Measurements from ENCODE around the gene DNAH10.

Gene DNAH10

DNA sequence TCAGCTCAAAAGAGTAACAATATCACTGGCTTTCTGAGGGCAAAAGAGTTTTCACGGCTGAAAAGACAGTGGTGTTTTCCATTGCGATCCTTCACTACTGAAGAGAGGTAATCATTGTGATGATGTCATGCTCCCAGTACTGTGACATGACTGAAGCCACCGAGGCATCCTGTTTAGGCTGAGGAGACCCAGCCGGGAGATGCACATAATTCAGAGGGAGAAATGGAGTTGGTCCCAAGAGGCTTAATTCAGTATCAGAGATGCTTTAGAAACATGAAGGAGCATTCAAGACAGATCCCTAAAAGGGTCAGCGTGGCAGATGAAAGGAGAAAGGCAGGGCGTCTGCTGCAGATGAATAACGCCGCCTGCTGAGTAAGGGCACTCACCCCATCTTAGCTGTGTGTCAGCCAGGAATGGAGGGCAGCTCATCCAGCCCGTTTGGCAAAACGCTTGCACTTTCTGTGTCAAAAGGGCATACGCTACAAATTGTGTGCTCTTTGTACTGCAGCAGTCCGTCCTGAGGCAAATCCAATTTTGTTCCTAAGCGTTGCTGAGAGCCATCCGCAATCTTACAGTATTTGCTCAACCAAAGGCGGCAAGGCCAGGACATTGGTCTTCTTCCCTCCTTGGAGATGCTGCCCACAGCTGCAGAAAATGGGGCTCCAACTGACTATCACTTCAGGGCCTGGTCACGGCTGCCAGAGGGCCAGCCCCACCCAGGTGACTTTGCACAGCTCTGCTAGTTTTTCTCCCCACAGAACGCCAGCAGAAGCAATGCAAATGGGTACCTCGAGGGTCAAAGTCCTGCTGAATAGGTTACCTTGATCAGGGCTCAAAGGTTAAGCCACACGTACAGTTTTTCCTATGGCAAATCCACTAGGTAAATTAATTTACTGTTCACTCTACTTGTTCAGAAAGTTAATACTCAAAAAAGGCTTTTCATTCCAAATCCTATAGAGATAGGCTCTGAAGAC is 187.0 kb downstream of the DNAH10 start:
- DNase-seq (ENCODE audit: low spot score), result no peak

DNA sequence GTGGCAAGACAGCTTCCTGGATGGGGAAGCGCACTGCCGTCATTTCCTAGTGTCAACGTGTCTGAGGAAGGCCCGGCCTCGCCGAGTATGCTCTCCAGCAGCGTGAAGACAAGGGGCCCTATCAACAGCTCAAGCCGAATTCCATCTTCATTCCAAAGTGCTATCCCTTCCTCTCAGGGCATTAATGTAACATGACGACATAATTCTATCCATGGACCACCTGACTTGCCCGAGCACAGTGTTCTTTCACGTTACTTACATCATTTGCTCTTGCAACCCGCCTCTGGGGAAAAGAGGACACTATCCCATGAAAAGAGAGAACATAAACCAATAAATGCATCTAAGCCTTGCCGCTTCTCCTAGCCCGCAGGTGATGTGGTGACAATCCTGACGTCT is 187.7 kb downstream of the DNAH10 start:
- DNase-seq (ENCODE audit: low spot score), result no peak

DNA sequence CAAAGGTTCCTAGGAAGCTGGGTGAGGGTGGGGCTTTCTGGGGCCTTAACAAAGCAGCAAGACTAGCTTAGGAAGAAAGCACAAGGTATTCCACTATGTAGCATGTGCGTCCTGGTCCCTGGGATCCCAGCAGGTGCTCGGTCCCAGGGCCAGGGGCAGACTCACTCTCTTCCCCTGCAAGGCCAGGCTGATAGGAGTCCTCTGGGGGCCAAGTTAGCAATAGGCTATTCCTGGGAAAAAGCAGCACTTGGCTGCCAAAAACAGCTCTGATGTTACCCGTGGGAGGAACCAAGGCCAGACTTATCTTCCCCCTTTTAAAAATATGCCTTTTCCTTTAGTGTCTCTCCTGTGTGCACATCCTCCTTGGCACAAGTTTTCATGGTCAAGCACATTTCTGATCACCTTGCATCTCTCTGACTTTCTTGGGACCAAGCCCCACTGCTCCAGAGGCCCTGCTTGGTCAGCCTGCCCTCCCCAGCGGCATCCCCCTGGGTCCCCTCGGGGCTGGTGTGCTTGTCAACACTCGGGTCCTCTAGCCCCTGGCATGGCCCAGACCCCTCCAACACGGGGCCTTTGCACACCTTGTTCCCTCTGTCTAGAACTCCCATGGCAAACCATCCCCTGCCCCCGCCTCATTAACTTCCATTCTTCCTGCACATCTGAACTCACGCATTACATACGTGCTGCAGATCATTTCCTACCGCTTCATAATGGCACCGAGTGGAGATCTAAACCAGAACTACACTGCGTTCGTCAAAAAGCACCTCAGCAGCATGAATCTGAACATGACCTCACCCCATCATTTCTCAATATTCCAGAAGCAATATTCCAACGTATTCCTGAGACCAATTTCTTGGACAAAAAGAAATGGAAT is 188.6 kb downstream of the DNAH10 start:
- peak; percentile 55 for DNase-seq (ENCODE audit: low spot score)

DNA sequence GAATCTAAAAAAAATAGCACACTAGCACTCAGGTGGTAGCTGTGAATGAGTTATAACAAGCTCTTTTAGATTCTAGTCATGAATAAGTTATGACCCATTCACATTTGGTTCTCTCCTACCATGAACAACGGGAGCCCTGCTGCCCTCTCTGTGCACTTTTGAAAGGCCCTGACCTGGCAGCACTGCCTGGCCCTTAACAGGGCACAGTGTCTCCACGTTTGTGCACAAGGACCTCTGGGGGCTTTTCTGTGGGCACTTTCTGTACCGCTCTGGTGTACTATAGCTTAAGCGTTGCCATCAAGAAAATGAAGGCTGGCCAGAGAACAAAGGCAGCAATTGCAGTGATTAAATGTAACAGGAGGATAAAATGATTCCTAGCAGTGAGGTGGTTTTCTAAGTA is 189.4 kb downstream of the DNAH10 start:
- DNase-seq (ENCODE audit: low spot score), result no peak

DNA sequence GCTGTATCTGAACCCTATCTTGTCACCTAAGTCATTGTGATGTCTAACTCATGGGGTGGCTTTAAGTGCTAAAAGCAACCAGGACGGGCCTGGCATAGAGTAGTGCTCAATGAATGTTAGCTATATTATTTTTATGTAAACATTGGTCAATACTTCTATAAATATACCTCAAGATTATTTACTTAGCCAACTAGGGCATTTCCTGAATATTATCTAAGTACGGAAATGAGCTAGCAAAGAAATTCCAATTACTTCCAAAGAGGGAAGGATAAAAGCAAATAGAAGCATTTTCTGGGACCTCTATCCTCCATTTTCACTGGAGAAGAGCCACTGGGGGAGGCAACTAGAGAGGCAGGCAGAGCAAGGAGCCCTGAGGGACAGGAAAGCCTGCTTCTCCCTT is 189.9 kb downstream of the DNAH10 start:
- peak; percentile 65 for DNase-seq (ENCODE audit: low spot score)

DNA sequence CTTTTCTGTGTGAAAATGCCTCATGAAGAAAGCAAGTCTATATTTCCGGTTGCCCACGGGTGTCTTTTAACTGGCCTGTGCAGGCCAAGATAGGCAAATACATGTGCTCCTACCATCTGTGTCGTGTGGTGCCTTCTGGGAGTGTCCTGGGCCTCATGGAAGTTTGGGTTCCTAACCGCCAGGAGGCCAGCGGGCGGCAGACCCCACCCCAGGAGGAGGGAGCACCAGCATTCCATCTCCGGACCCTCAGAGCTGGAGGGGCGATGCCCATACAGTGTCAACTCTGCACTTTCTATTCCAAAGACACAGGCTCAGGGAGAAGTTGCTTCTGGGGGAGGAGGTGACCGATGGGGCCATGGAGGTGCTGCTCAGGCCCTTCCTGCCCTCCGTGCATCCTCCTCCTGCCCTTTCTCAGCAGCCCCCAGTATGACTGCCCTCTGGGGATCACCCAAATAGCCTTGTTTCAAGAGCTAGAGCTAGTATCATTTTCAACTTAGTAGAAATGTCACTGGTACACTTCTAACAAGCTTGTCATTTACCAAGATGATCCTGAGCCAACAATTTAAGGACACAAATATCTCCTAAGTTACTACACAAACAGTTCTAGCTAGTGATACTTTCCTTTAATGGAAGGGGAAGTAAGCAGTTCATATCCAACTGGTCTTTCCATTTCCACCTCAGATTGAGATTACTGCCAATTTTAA is 192.7 kb downstream of the DNAH10 start:
- DNase-seq (ENCODE audit: low spot score), result no peak

DNA sequence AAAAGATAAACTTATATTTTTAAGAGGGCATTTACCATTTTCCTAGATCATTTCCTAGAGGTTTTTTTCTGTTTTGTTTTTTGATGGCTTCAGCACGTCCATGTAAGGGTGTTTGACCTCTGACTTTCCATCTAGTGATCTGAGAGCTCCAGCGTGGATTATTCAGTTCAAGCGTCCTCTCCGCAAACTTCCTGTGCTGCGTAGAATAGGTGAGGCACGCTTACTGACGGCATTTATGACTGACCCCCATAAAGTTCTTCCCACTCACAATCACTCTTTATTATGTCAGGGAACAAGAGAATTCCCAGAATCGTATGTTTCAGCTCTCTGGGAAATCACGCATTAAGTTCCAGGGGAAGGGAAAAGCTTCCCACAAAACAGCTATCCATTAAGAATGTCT is 194.1 kb downstream of the DNAH10 start:
- no peak for DNase-seq (ENCODE audit: low spot score)

DNA sequence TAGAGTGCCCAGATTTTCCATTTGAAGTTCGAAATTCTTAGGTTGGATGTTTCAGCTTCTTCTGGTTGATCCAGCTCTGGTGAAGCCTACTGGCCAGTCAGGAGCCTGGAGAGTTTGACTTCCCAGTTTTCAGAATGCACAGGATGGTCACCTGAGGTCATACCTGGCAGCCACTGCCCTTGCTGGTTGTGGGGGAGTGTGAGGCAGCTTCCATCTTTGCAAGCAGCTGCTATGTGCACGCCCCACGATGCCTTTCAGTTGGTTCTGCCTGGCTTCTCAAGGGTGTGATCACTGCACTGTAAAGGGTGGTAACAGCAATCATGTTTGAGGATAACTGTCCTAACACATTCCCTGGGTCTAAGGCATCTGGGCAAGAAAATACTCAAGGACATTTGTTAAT is 195.1 kb downstream of the DNAH10 start:
- no peak for DNase-seq (ENCODE audit: low spot score)

DNA sequence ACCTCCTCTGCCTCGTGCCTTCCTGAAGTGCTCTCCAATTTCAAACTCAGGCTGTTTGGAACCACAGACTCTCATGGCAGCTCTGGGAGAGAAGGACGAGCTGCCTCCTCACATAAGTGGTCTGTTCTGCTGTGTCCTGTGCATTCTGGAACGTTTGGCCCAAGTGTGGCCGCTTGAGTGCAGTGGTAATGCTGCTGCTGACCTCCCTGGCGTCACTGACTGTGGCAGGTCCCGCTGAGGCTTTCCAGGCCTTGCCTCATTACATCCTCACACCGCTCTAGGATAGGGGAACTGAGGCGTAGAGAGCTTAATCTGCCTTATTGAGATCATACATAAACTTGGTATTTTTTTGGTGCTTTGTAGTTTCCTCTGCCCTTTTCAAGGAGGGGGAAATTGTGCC is 196.4 kb downstream of the DNAH10 start:
- DNase-seq (ENCODE audit: low spot score), result no peak

DNA sequence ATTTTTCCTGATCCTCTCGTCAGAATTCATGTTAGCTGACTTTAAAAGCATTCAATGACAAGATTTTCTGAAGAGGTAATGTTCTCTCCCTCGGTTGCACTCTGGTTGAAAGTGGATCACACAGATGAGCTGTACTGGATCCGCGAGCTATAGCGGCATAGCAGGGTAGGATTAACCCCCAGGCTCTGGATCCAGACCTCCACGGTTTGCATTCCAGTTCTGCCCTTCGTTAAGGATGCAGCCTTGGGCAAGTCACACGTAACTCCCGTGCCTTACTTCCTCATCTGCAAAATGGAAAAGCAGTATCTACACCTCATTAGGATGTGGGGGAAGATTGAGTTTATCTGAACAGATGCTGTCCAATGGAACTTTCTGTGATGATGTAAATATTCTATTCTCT is 196.8 kb downstream of the DNAH10 start:
- DNase-seq (ENCODE audit: low spot score), result no peak

DNA sequence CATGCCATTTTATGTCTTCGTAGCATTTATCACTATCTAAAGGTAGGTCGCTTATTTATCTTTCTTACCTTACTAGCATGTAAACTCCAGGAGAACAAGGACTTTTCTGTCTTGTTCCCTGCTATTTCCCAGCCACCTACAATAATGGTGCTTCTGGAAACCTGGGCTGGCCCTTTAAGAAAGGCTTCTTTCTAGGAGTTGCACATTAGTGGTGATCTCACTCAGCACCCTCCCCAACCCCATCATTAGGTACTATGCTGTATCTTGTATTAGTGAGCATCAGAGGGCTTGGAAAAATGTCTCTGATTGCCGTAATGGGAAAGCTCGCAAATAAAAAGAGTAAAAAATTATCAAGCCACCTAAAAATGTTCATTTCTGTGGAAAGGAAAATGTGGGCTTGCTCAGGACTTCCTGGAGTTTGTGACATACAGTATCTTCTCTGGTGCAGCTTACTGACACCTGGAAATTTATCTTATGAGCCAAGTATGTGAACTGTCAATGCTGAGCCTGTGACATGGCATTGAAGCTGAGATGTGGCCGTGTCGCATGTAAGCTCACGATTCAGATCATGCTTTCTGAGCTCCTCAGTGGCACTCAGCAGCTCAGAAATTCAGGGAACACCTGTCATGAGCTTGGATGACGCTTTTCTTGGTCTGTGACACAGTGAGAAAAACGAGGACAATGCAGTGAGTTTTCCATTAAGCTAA is 198.1 kb downstream of the DNAH10 start:
- DNase-seq (ENCODE audit: low spot score), result no peak

DNA sequence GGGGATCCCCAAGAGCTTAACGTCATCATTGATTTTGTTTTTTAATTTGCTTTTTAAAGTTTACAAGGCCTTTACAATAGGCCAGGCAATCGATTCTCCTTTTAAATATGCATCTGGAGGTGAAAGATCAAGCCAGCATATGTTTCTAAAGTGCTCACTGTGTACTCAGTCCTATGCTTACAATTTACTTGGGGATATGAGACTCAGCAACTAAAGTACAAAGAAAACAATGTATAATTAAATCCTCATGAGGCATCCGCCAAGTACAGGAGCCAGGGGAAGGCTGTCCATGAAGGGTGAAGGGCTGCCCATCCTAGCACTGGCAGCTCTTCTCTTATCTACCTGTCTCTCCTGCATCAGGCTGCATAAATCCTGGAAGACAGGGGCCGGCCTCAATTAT is 198.8 kb downstream of the DNAH10 start:
- DNase-seq (ENCODE audit: low spot score), result no peak

DNA sequence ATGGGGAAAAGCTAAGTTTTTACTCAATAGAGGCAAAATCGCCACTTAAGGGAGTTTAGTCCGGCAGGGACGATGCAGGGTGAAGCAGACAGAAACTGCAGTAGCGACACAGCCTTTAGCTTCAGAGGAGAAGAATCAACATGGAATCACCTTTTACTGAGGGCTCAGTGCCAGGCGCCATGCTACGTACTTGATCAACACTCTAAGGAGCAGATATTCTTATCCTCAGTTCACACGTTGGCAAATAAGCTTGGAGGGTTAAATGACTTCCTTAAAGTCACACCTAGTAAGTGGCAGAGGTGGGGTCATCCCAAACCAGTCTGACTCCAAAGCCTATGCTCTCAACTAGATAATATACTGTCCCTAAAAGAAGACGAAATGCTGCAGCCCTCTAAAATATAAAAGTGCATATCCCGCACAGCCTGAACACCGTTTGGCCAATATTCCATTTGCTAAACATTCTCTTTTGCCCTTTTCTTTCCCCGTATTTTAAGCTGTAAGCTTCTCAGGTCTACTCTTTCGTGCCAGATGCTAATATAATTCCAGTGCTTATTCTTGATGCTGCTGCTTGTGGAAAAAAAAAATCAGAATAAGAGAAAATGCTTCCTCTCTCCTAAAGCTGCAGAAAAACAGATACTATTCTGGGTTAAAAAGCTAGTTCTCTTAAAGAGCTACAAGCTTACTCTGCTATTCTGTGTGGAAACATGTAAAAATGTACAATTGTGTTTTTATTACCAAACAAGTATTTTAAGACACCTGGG is 199.7 kb downstream of the DNAH10 start:
- no peak for DNase-seq (ENCODE audit: low spot score)

DNA sequence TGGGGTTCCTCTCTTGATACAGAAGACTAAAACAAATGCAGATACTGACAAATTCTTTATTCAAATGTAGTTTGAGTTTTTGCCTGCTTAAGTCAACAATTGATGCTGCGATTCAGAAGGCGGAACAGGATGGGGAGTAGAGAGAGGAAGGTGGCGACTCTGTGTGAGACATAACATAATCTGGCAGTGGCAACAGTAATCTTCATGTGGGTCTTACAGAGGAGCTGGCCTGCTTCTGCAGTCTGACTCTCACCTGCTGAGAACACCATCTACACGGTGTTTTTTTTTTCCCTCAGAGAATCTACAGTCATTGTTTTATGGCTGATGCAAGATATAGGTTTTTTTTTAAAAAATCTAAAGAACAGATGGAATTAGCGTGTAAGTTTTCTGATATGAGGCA is 200.4 kb downstream of the DNAH10 start:
- DNase-seq (ENCODE audit: low spot score), result no peak

DNA sequence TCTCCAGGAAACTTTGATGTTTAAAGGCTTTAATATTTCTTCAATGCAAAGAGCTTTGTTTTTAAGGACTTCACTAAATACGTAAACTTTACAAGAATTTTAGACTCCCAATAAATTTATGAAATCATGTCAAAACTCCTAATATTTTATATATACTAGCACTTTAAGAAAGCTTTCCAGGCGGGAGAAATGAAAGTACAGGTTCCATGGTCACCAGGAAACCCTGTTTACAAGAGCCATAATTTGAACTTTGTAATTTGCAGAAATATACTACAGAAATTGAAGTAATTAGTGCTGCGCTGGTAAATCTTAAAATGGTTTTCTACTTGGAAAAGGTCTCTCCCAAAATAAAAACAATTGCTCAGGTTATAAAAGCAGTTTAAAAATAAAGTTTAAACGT is 201.7 kb downstream of the DNAH10 start:
- DNase-seq (ENCODE audit: low spot score), result no peak

DNA sequence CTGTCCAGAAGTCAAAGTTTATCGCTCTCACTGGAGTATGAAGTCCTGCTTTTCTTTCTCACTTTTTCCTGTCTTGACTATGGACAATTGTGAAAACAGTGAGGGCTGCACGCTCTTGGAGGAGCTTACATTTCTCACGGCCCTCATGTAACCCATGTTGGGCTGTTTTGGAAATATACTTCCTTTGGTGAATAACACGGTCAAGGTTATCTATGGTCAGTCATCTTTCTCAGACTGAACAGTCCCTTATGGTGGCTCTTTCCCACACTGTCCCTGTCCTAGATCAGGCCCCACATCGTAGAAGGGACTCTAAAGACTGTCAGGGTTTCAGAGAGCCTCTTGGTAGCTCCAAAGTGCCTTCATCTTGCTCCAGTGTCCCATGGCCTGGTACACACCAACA is 203.3 kb downstream of the DNAH10 start:
- DNase-seq (ENCODE audit: low spot score), result no peak

DNA sequence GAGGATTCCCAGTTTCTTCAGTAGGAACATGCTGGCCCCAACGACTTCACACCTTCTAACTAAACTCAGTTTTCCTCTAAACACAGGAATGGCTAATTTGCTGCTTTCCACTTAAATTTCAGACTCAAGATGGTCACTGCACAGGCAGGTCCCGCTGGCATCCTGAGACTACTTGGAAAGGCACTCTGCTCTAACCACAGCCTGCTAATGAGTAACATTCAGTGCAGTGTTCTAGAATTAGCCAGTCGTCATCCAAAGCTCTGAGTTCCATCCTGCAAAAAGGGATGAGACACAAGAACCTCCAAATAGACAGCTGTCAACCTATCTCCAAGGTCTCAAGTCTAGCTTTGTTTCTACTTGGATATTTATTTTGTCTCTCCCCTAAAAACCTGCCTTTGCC is 204.5 kb downstream of the DNAH10 start:
- peak; percentile 65 for DNase-seq (ENCODE audit: low spot score)

DNA sequence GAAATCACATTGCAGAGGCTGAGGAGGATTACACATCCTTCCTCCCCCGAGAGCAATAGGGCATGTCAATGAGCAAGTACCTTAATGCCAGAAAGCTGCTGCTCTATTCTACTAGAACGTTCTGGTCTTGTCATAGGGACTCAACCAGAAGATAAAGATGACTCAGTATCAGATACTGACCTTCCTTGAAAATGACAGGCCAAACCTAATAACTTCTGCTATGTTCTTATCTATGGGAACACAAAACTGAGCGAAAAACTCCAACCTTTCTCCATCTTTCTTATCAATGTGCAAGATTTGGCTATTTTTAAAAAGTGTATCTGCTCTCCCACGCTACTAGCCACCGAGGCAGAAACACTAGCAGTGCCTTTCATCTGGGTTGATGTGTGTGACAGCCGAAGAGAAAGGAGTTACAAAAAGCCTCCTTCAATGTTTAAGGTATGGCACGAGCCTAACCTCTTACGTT is 205.1 kb downstream of the DNAH10 start:
- DNase-seq (ENCODE audit: low spot score), result no peak

DNA sequence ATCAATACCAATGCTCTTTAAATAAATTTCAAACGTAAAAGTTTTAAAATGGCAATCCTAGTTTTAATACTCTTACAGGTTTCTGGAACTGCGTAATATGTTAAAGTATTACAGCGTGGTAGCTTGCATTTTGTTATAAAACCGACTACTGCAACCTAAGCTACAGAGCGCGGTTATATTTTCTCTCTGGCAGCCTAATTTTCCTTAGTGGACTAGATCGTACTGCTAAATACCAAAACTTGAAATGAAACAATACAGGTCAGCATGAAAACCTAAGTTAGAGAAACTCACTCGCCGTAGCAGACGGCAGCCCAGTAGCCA is 209.3 kb downstream of the DNAH10 start:
- no peak for DNase-seq (ENCODE audit: low spot score)

DNA sequence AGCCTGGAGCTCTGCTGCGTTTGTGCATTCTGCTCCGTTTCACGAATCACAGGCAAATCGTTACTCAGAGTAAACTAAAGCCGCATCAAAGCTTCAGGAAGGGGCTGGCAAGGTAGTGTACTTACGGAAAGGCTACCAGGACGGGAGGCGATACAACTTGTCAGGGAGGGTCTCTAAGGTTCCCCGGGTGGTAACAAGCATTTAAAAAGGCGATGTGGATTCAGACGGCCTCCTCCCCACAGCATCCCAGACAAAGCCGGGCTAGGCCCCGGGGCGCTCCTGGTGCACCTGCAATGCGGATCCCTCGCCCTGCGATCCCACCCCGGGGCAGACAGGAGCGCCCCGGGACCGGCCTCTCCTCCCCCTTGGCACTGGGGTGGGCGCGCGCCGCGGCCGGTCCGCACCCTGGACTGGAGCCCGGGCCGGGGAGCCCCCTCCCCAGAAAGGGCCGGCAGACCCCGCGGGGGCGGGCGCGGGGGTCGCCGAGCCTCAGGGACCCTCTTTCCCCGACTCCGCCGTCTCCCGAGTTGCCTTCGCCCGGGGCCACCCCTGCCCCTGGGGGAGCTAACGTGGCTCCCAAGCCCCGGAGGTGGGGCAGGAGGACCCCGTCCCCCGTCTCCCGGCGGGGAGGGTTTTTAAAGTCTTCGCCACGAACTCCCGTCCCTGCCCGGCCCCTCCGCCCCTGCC is 209.8 kb downstream of the DNAH10 start:
- no peak for DNase-seq (ENCODE audit: low spot score)

Measured in hepatic stellate cell (primary cell).